RCC 7860 (cell line): ENCODE measurements around the gene SVIL.
"Not testable (repeated sequence)": the region's sequence is repeated elsewhere in the genome, so short reads cannot be mapped to it uniquely, and the experiment has no call there.

Source experiments
- DNase-seq: peaks from one replicate; pipeline ENCODE4 v3.0.0-alpha.2; 2015; ENCODE audit warnings: low spot score
- FAIRE-seq: peaks from 2 replicates; lab custom pipeline; 2012; peaks lifted over from hg19 to GRCh38; lab: Jason Lieb, UNC

Gene SVIL

DNA sequence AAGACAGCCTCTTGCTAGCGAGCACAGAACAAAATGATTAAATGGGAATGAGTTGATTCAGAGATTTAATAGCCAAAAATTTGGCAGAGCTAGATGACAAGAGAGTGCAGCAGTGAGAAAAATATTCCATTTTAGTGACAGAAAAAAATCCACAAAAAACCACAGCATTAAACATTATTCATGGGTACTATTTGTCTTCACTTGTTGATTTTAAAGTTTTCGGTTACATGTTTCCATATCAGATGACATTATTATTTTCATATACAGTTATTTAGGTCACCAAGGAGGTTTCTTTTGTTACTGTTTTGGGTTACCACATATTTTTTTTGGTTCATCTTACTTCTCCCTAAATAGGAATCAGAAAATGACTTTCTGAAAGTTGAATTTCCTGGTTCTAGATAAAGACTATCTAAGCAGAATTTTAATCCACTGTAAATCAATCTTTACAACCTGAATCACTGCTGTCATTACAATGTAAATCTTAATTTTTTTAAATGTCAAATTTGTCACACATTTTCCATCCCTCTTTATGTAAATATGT lies 87.9 kb downstream of the SVIL start:
- FAIRE-seq = no peak
- no peak for DNase-seq

DNA sequence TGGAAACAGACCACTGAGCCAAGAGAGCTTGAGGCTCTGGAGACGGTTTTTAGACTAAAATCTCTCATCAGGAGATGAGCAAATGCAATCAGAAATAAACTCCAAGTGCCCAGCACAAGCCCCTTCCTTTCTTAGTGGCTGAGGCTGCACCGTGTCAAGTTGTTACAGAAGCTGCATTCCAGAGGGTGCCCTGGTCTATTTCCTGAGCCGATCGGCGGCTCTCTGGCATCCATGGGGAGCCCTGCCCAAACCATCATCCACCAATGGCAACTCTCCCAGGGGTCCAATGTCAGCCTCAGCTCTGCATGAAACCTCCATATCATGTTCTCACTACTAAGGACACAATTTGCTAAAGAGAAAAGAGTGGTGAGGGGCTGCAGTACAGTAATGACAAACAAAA lies 89.6 kb downstream of the SVIL start:
- FAIRE-seq (no peak), DNase-seq (no peak)

DNA sequence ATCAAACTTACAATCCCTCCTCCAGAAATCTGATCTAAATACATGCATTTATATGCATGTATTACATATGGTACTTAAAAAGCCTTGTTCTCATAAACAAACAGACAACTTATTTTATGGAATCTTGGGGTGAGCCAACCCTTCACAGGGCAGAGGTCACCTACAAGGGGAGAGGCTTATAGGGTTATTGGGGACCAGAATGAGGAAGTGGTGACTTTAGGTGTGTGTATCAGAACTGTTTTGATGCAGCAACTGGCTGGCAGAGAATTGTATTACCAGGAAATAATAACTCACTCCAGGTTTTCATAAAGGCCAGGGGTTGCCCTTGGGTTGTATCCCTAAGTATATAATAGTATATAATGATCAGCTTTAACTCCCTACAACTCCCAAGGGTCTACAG lies 91.1 kb downstream of the SVIL start:
- no peak for DNase-seq
- no peak for FAIRE-seq

DNA sequence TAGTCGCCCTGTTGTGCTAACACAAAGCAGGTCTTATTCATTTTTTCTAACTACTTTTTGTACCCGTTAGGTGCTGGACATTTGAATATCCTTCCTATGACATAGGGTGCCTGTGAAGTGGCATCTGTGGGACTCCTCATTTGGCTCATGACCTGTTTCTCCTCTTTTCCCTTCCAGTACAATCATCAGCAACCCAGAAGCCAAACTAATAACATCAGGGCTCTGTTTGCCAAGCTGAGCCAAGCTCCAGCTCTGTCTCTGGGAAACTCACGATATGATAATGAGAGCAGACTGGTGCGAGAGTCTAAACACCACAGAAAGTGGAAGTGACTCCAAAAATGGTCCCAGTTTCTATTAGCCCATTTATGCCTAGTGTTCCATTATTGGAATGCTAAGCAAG lies 92.0 kb downstream of the SVIL start:
- FAIRE-seq (no peak), DNase-seq (no peak)

DNA sequence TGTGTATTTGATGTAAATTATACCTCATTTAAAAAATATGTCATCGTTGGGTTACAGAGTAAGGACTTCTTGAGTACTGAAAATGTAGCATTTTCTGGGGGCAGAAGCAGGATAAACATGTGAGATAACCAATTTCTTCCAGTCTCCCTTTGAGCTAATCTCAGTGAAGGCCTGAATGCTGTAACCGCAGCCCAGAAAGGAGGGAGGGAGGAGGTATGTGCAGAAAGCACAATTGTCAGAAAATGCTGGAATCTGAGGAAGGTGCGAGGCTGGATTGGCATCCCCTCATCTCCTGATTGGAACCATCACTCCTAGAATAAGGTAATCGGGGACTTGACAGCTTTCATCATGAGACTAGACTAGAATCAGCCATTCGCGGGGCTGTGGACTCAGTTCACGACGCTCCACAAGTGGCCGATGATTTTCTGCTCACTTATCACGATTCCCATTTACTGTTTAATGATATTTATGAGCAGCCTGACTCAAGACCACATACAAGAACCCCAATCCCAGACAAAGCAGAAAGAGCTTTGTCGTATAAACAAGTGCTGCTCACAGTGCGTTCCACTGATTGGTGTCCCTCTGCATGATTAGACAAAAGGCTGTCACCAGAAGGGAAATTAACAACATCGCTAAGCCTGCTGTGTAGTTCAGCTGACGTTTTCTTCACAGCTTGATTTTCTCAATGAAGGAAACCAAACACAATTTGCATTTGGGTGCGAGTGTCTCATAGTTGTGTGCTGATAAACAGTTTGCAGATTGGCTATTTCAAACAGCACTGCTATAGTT lies 93.2 kb downstream of the SVIL start:
- no peak for FAIRE-seq
- no peak for DNase-seq

DNA sequence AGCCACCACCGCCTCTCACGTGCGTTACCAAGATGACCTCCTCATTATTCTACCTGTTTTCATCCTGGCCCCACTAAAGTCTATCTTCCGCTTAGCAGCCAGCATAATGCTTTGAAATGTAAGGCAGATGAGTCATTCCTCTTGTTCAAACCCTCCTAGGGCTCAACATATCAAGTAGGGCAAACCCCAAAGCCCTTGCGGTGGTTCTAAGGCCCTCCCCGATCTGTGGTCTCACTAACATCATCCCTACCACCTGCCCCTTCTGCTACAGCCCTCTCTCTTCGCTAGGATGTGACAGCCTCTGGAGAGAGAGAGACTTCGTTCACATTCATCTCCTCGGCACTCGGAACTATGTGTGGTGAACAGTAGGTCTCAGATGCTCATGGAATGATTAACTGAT lies 94.8 kb downstream of the SVIL start:
- DNase-seq = peak; percentile 40
- no peak for FAIRE-seq

DNA sequence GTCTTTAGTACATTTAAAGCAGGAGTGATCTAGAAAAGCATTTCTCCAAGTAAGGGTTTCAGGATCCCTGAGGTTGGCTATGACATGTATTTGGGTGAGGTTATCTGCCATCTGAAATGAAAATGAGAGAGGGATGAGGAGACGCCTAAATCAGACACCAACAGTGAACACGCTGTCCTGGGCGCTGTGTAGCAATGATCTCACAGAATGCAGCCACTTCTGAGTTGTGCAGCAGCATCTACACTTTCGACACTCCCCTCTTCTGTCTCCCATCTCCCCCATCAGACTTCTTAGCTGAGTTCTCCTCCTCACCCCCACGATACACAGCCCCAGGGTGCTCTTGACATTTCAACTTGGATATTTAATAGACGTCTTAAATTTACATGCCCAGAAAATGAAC lies 95.4 kb downstream of the SVIL start:
- no peak for DNase-seq
- no peak for FAIRE-seq

DNA sequence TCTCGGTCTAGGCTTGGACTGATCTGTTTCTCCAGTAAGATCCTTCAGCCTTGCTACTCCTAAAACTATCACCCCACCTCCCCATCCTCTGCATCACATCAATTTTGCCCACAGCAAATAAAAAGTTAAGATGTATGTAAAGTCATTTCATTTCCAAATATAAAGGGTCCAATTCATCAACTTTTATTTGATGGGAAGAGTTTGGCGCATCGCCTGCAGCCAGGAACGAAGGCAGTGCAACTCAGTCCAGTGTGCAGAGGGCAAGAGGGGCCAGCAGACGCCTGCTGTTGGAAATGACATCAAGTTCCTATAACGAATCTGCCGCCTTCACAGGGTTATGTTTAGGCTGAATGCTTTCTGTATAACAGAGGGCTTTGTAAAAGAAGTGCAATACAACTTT lies 97.0 kb downstream of the SVIL start:
- DNase-seq (no peak), FAIRE-seq (no peak)

DNA sequence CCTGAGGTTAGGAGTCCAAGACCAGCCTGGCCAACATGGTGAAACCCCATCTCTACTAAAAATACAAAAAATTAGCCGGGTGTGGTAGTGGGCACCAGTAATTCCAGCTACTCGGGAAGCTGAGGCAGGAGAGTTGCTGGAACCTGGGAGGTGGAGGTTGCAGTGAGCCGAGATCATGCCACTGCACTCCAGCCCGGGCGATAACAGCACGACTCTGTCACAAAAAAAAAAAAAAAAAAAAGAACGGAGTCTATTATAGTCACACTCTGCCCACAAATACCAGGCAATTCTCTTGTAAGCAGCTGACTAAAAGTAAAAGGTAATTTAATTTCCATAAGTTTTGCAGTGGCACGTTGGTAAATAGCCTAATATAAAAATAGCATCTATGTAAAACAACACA lies 98.1 kb downstream of the SVIL start:
- FAIRE-seq, DNase-seq: not testable (repeated sequence)

DNA sequence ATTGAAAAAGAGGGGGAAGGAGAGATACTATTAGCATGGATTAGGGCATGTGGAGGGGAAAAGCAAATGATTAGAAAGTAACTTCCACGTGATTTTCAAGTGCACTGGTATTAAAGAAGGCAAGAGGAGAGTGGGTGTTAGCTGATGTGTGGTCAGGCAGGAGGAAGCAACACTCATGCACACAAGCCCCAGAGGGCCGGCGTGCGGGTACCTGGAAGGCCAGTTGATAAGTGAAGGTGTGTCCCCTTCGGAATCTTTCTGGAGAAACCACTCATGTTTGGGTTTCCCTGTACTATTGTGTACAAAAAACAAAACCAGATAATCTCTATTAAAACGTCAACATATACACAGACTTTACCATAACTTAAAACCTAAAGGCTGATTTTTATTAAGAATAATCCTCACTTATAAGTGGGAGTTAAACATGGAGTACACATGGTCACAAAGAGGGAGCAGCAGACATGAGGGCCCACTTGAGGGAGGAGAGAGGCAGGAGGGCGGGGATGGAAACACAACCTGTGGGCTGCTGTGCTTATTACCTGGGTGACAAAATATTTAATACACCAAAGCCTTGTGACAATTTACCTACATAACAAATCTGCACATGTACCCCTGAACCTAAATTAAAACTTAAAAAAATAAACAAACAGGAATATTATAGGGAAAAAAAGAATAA lies 98.9 kb downstream of the SVIL start:
- FAIRE-seq = no peak
- no peak for DNase-seq

DNA sequence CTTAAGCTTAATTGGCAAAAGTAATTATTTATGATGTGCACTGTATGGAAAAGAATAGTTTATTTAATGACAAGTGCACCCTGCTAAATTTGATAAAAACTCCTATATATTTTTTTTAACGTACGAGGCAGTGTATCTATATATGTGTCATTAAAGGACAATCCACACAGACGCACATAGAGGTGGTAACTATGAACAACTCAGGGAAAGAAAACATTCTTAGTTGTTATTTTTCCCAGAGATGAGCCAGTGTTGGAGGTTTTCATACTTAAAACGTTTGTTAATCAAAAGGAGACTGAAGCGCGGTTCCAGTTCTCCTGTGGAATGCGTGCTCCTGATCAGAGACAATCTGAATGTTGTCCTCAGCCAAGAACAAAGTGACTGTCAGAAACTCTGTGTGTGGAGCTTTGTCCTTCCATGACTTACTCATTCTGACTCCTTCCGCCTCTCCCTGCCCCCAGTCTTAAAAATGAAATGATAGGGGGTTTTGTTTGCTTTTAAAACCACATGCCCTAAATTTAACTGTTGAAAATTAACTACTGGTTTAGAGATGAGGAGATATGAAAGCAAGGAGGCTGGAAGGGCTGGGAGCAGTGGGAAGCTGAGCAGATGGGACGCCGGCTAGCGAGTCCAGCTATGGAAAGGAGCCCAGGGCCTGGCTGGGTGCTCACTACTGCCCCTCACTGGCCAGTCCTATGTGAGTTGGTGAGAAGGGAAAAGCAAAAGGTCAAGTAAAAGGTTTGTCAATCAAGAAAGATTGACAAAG lies 99.6 kb downstream of the SVIL start:
- FAIRE-seq = peak; percentile 99
- peak; percentile 99 for DNase-seq

DNA sequence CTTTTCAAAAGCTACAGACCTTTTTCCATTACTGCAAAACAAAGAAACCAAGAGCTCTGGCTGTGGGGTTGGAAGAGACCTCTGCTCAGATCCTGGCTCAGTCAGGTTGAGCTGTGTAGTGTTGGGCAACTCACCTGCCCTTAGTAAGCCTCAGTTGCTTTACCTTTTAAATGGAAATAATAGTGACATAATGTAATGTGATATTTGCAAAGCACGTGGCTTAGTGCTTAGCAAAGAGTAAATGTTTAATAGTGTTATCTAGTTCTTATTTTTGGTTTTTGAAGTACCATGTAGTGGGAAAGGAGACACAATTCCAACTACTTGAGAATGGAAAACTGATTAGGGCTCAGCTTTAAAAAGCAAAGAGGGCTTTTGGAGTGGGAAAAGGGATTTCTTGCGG lies 100.2 kb downstream of the SVIL start:
- no peak for DNase-seq
- FAIRE-seq = no peak

DNA sequence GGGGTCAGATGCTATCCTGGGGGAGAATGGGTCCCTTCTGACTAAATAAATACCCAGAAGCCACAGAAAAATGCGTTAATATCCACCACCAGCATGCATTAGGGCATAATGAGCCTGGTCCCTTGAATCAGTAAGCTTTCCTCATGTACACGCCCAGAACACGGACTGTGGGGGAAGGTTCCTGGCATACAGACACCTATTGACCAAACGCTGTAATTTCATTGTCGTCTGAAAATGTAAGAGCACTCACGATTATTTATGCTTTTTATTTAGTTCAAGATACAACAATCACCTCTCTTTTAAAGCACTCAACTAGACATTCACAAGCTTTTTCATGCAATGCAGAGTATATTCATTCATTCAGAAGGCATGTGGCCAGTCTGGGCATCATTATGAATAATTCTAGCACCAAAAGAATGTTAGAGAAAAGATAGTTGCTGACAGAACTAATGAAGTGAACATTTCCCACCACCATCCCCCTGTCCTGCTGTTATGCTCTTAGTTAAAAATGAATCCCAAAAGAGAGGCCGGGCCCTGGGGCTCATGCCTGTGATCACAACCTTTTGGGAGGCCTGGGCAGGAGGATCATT lies 101.0 kb downstream of the SVIL start:
- DNase-seq (no peak), FAIRE-seq (no peak)

DNA sequence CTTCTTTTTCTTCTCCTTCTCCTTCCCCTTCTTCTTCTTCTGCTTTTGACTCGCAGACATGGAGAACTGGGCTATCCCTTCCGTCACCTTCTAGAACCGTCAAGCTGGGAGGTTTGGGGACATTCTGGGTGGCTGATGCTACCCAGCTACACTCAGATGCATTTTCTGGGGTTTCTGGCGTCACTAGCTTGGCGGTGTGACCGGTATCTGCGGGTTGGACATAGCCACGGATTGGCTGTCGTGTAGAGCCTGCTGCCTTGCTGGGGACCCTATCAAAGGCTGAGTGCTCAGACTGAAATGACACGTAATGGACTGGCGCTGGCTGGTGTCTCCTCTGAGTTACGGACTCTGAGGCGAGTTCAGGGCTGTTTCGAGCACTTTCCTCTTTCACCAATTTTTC lies 101.7 kb downstream of the SVIL start:
- no peak for FAIRE-seq
- DNase-seq = no peak

DNA sequence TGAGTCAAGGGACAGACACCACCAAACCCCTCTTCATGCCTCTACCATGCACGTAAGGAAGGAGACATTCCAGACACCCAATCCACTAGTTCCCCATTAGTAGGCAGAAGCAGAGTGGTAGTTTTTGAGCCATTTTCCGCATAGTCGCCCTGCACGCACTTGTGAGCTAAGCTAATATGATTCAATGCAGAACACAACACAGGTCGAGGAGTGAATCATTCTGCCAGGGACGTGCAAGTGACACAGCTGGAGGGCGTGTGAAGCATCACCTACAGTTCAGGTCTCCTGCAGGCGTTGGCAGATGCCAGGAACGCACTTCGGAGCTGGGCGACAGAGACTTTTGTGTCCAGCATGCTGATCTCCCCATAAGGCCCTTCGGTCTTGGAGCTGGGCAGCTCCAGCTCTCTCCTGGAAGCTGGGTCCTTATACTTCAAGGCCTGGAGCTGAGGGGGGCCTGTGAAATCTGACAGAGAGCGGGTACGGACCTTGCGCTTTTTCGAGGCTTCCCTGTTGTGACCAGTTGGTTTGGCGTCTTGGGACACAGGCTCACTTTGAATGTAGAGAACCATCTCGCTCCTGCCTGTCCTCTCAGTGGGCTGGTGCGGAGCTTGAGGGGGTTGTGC lies 102.4 kb downstream of the SVIL start:
- FAIRE-seq = no peak
- no peak for DNase-seq

DNA sequence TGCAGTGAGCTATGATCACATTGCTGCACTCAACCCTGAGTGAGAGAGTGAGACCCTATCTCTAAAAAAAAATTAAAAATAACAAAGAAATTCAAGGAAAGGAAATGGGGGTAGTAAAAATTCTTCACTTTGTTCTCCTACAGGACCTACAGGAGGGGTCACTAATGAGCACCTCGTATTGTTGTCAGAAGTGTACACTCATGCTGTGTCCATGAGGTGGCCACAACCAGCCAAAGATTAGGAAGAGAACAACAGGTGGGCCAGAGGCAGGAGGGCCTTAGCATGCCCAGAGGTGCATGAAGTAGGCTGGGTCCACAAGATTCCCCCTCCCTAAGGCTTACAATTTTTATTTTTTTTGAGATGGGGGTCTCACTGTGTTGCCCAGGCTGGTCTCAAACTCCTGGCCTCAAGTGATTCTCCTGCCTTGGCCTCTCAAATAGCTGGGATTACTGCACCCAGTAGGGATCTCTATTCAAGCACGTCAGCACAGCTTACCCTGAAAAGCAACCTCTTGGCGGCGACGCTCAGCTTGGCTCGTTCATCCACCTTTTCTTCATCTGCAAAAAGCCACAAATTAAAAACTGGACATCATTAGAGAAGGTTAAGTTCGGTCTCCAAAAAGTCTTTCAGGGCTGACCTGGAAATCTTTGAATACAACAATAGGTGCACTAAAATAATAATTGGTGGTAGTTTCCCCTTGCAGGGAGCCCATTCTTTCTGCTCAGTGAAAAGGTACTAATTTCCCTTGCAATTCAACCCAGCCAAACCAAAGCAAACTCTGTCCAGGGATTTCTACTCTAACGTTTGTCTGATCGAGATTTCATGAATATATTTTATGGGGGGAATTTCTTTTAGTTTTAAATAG lies 104.4 kb downstream of the SVIL start:
- FAIRE-seq (no peak), DNase-seq (no peak)

DNA sequence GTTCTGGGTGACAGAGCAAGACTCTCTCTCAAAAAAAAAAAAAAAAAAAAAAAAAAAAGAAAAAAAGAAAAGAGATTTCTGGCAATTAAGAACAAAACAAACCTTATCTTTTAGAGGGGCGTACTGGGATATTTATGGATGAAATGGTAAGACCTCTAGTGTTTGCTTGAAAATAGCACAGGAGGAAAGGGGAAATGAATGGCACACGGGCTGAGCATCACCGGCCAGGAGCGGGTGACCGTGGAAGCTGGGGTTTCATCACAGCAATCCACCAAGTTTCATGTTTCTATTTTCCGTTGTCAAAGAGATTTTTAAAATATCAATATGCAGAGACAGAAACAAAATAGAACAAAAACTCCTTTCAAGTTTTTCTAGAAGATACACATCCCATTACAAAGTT lies 105.6 kb downstream of the SVIL start:
- no peak for DNase-seq
- no peak for FAIRE-seq

DNA sequence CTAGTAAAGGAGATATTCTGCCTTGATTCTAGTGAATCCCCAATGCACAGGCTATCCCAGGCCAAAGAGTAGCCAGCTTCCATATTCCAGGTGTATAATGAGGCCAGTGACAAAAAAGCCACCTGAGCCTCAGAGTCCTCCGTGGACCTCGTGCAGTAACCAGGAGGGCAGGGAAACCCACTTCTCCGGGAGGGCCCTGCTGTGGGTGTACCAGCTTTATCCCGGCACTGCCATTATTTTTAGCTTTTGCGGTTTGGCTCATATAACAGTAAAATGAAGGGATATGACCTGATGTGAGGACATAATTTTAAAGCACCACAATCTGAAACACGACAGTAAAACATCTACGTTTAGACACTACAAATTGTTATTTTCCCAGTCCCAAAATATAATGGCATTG lies 109.0 kb downstream of the SVIL start:
- no peak for DNase-seq
- FAIRE-seq = no peak

DNA sequence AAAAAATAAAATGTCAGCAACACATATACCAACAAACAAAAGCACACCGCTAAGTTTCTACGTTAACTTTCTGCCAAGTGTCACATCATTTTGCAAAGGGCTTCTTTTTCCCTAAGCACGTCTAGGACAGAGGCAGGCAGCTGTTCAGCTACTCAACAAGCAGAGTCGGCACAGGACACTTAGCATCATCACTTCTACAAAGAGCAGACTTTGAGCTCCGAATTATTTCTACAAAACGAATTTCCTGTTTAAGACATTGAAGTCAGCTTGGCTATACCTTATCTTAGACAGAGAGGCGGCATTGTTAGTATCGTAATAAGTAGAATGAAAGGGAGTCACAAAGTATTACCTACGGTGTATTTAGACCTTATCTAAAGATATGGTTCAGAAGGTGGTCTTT lies 110.1 kb downstream of the SVIL start:
- DNase-seq (no peak), FAIRE-seq (no peak)

DNA sequence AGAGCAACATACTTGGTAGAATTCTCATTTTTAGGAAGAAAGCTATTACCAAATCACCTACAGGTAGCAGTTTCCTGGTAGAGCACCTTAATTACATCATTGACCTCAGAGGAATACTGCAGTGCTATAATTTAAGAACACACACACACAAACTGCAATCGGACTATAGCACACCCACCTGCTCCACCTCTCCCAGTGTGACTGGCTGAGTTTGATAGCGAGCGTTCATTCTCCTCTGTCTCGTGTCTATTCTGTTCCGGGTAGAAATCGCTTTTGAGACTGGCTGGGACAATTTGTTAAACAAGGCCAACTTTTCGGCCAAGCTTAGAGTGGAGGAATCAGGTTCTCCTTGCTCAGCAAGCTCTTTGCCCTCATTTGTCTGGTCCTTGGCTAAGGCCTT lies 110.5 kb downstream of the SVIL start:
- FAIRE-seq (no peak), DNase-seq (no peak)
